Heart left ventricle (tissue), 13 donors: ENCODE results near the gene SLCO3A1.

Experiments
- POLR2A ChIP-seq, 2 donors: fragments of 450-650 bp; IDR thresholded peaks; one replicate each; pipeline ENCODE4 v1.6.1; 2017; ENCODE audit warnings: antibody characterized with exemption in 2 of 2, mild to moderate bottlenecking in 2 of 2, moderate library complexity in 2 of 2
- TF ChIP-seq, protein P1 (sequence below), 12 donors: fragments of 200-600 bp; sonication (generic) in 4 of 12; IDR thresholded peaks; one replicate each; pipeline versions ENCODE4 v1.5.0 to v1.8.0; 2018 to 2022; ENCODE audit warnings: antibody characterized with exemption in 12 of 12, mild to moderate bottlenecking in 5 of 12
- donor health status: ischemic (EF 13 %, LVEDD 7.1; RV severe dilation, severe dysfunction).
- donor health status: DM: no; HTN: yes; CAD: no.
- donor health status: DM: no; HTN: no; CAD: no.
- donor health status: ischemic (EF 25% LVEDD 6.9; RV normal size, moderate dysfunction).
- donor health status: ischemic (EF 25% LVEDD 5.7; RV mildly dilated, moderate dysfunction).
- donor health status: ischemic (EF 35%, LVEDD 5.7; RV mildly dilated, moderate dysfunction).
- donor health status: nonischemic (EF 11% LVEDD 7.7; RV severe dilation, severe dysfunction).
- donor health status: DM: yes; HTN: yes; CAD: no.
- donor health status: PGD.
- donor health status: ischemic (EF 29% LVEDD 5.4; RV normal size, mild dysfunction).
- donor health status: nonischemic (EF 23%, LVEDD 6.1; RV moderate dilation, normal function).

DNA sequence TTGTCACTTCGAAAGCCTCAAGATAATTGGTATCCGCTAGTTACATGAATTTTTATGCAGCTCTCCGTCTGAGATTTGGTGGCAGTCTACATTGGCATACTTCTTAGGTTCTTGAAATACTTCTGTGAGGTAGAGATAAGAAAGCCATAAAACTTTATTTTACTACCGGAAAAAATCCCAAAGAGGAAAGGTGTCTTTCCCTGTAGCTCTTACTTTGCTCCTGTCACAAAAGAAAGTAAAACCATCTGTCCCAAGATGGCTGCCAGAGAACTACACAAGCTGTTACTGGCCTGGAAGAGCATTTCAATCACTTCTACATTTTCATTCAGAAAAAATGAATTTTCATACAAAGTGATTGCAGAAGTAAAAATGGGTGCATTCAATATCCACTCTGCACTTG, 325.4 kb downstream of the SLCO3A1 start:
- TF ChIP-seq, protein P1, sequence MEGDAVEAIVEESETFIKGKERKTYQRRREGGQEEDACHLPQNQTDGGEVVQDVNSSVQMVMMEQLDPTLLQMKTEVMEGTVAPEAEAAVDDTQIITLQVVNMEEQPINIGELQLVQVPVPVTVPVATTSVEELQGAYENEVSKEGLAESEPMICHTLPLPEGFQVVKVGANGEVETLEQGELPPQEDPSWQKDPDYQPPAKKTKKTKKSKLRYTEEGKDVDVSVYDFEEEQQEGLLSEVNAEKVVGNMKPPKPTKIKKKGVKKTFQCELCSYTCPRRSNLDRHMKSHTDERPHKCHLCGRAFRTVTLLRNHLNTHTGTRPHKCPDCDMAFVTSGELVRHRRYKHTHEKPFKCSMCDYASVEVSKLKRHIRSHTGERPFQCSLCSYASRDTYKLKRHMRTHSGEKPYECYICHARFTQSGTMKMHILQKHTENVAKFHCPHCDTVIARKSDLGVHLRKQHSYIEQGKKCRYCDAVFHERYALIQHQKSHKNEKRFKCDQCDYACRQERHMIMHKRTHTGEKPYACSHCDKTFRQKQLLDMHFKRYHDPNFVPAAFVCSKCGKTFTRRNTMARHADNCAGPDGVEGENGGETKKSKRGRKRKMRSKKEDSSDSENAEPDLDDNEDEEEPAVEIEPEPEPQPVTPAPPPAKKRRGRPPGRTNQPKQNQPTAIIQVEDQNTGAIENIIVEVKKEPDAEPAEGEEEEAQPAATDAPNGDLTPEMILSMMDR (IDR thresholded peaks at IDR 0.05) = no peak
- no peak for TF ChIP-seq POLR2A (IDR thresholded peaks at IDR 0.05)
